Caco-2 (cell line): Measurements from ENCODE around the gene TARS3. TPM values are rescaled to one million over a fixed set of nuclear protein-coding genes. Genes with fewer than 3 reads are reported as not detected.

Source experiments
- BruUV-seq: library from RNA; stranded (reverse); fragments of 400-500 nt; replicated peaks from 2 replicates; lab custom pipeline; 2021; lab: Mats Ljungman, UMichigan
- CTCF ChIA-PET: fragments of 300-600 bp; sonication (Branson Sonifier 250); formaldehyde crosslinking; loops from one replicate; lab custom pipeline; 2022; ENCODE audit warnings: antibody characterized with exemption; lab: Charles Lee
- POLR2A ChIA-PET: fragments of 300-600 bp; sonication (Branson Sonifier 250); formaldehyde crosslinking; loops from one replicate; lab custom pipeline; 2022; ENCODE audit warnings: antibody characterized with exemption; lab: Charles Lee
- DNase-seq, 2 experiments: peaks; one replicate each; pipeline versions ENCODE4 v3.0.0 to v3.0.0-alpha.2; 2020 to 2022
- H3K27me3 ChIP-seq: replicated peaks from 2 replicates; pipeline ENCODE4 v1.6.0; 2011; ENCODE audit warnings: low read length; ENCODE audit not compliant: control insufficient read depth, insufficient read depth
- H3K36me3 ChIP-seq: 2 replicates; pipeline ENCODE4 v1.5.1; 2011; ENCODE audit warnings: low read length; ENCODE audit not compliant: control insufficient read depth, insufficient read depth
- H3K4me1 ChIP-seq: fragments of 250-450 bp; sonication (Bioruptor Pico); 2 replicates; pipeline ENCODE4 v1.5.1; 2020; ENCODE audit warnings: mild to moderate bottlenecking
- H3K4me3 ChIP-seq: 2 replicates; pipeline ENCODE4 v1.5.1; 2011; ENCODE audit warnings: low read depth, mild to moderate bottlenecking, control low read depth, low read length
- H3K9me3 ChIP-seq: fragments of 250-450 bp; sonication (Bioruptor Pico); 2 replicates; pipeline ENCODE4 v1.5.1; 2020; ENCODE audit warnings: mild to moderate bottlenecking, moderate library complexity
- H3K27ac Mint-ChIP-seq: one replicate; pipeline ENCODE4 v1.8.0; 2022; ENCODE audit warnings: mixed read lengths; ENCODE audit not compliant: unreplicated experiment
- H3K27me3 Mint-ChIP-seq: one replicate; pipeline ENCODE4 v1.8.0; 2022; ENCODE audit warnings: mixed read lengths; ENCODE audit not compliant: insufficient read depth, unreplicated experiment
- H3K36me3 Mint-ChIP-seq: one replicate; pipeline ENCODE4 v1.8.0; 2022; ENCODE audit warnings: mild to moderate bottlenecking, mixed read lengths; ENCODE audit not compliant: insufficient read depth, unreplicated experiment
- H3K4me1 Mint-ChIP-seq: one replicate; pipeline ENCODE4 v1.8.0; 2022; ENCODE audit warnings: low read depth, mixed read lengths; ENCODE audit not compliant: unreplicated experiment
- H3K4me3 Mint-ChIP-seq: one replicate; pipeline ENCODE4 v1.8.0; 2022; ENCODE audit warnings: mild to moderate bottlenecking, moderate library complexity, mixed read lengths; ENCODE audit not compliant: unreplicated experiment
- H3K9me3 Mint-ChIP-seq: one replicate; pipeline ENCODE4 v1.8.0; 2022; ENCODE audit warnings: mixed read lengths; ENCODE audit not compliant: unreplicated experiment
- intact Hi-C: fragments of 100-400 bp; cut with micrococcal nuclease; formaldehyde crosslinking; loops from one replicate; pipeline ENCODE4 v1.10.0; 2022; ENCODE audit not compliant: unreplicated experiment
- total RNA-seq: library from RNA; stranded (reverse); gene quantifications from 2 replicates; pipeline ENCODE4 v1.2.3, GENCODE V29; 2022
- TF ChIP-seq, protein P1 (sequence below), 2 experiments: fragments of 200-600 bp in 1 of 2; IDR thresholded peaks; 1 replicate in 1 of 2; 2 replicates in 1 of 2; pipeline versions ENCODE4 v1.5.1 to v1.8.0; 2011 to 2022; ENCODE audit warnings: antibody characterized with exemption in 1 of 2, control low read depth in 1 of 2, inconsistent platforms in 1 of 2, low read depth in 1 of 2, low read length in 1 of 2, mild to moderate bottlenecking in 1 of 2, moderate library complexity in 1 of 2; ENCODE audit not compliant: insufficient read depth in 1 of 2, severe bottlenecking in 1 of 2, unreplicated experiment in 1 of 2

The TARS3 gene
- total RNA-seq, 1 experiment from 2014 or later, result 9.8 TPM

DNA sequence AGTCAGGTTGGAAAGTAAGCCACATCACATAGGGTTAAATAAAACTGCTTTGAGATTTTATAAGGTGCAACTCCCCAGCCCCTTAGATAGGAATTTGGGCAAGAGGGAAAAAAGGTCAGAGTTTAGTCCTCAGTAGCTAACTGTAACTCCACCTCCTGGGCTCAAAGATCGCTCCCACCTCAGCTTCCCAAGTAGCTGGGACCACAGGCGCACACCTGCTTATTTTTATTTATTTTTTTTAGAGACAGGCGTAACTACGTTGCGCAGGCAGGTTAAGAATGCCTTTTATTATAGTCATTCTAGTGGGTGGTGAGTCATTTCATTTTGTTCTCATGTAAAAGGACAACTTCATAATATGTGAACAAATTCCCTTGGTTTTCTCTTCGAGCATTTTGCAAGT is 86.8 kb downstream of the TARS3 start:
- peaks cover 8% of the 10 kb centered on the region for H3K4me1 Mint-ChIP-seq
- TF ChIP-seq, protein P1, sequence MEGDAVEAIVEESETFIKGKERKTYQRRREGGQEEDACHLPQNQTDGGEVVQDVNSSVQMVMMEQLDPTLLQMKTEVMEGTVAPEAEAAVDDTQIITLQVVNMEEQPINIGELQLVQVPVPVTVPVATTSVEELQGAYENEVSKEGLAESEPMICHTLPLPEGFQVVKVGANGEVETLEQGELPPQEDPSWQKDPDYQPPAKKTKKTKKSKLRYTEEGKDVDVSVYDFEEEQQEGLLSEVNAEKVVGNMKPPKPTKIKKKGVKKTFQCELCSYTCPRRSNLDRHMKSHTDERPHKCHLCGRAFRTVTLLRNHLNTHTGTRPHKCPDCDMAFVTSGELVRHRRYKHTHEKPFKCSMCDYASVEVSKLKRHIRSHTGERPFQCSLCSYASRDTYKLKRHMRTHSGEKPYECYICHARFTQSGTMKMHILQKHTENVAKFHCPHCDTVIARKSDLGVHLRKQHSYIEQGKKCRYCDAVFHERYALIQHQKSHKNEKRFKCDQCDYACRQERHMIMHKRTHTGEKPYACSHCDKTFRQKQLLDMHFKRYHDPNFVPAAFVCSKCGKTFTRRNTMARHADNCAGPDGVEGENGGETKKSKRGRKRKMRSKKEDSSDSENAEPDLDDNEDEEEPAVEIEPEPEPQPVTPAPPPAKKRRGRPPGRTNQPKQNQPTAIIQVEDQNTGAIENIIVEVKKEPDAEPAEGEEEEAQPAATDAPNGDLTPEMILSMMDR (IDR thresholded peaks at IDR 0.05; ENCODE audit: insufficient read depth in 1 of 2, low read depth in 1 of 2, low read length in 1 of 2, severe bottlenecking in 1 of 2, unreplicated experiment in 1 of 2), result no peak
- no peak for DNase-seq
- BruUV-seq, result no TSS peak
- ChIA-PET CTCF (interaction anchor here (0.6 to 1.1 kb wide), 2 partner anchors 337 to 349 kb away, joined by 3 to 4 read pairs; no protein-coding TSS in a partner anchor), POLR2A (no interaction called here)
- H3K4me3 Mint-ChIP-seq, result no peak overlapping the region
- no peak overlapping the region for H3K27ac Mint-ChIP-seq
- no peaks in the 10 kb centered on the region for H3K27me3 ChIP-seq
- no peaks in the 10 kb centered on the region for H3K27me3 Mint-ChIP-seq
- no peak overlapping the region for H3K4me3 ChIP-seq
- peaks cover 12% of the 10 kb centered on the region for H3K36me3 Mint-ChIP-seq
- no peaks in the 10 kb centered on the region for H3K9me3 Mint-ChIP-seq
- H3K9me3 ChIP-seq, result no peaks in the 10 kb centered on the region
- H3K36me3 ChIP-seq, result no peaks in the 10 kb centered on the region
- intact Hi-C loops, result no loop called here
- peaks cover 13% of the 10 kb centered on the region for H3K4me1 ChIP-seq

GRCh38 chr15:101637038-101637437 is 87.2 kb downstream of the TARS3 start:
- Mint-ChIP-seq H3K27ac (no peak overlapping the region), H3K4me1 (peaks cover 8% of the 10 kb centered on the region), H3K4me3 (no peak overlapping the region), H3K27me3 (no peaks in the 10 kb centered on the region), H3K9me3 (no peaks in the 10 kb centered on the region), H3K36me3 (peaks cover 8% of the 10 kb centered on the region)
- no TSS peak for BruUV-seq
- H3K27me3 ChIP-seq, result no peaks in the 10 kb centered on the region
- H3K36me3 ChIP-seq, result no peaks in the 10 kb centered on the region
- intact Hi-C loops, result no loop called here
- no peak for DNase-seq
- no peak overlapping the region for H3K4me3 ChIP-seq
- H3K9me3 ChIP-seq, result no peaks in the 10 kb centered on the region
- TF ChIP-seq, protein P1 (IDR thresholded peaks at IDR 0.05; ENCODE audit: insufficient read depth in 1 of 2, low read depth in 1 of 2, low read length in 1 of 2, severe bottlenecking in 1 of 2, unreplicated experiment in 1 of 2), result no peak
- peaks cover 13% of the 10 kb centered on the region for H3K4me1 ChIP-seq
- CTCF ChIA-PET, result interaction anchor here (1.1 kb wide), 1 partner anchor 348 kb away, joined by 3 read pairs; no protein-coding TSS in a partner anchor
- POLR2A ChIA-PET, result no interaction called here

- H3K4me1 ChIP-seq, result peaks cover 13% of the 10 kb centered on the region
- Mint-ChIP-seq H3K4me1 (peaks cover 8% of the 10 kb centered on the region), H3K27ac (no peak overlapping the region), H3K9me3 (no peaks in the 10 kb centered on the region), H3K4me3 (no peak overlapping the region), H3K36me3 (peaks cover 4% of the 10 kb centered on the region), H3K27me3 (no peaks in the 10 kb centered on the region)
- TF ChIP-seq, protein P1 (IDR thresholded peaks at IDR 0.05; ENCODE audit: insufficient read depth in 1 of 2, low read depth in 1 of 2, low read length in 1 of 2, severe bottlenecking in 1 of 2, unreplicated experiment in 1 of 2), result no peak
- no peaks in the 10 kb centered on the region for H3K27me3 ChIP-seq
- no peak overlapping the region for H3K4me3 ChIP-seq
- BruUV-seq, result no TSS peak
- CTCF ChIA-PET, result no interaction called here
- intact Hi-C loops, result no loop called here
- no peaks in the 10 kb centered on the region for H3K36me3 ChIP-seq
- POLR2A ChIA-PET, result no interaction called here
- no peak for DNase-seq
- H3K9me3 ChIP-seq, result no peaks in the 10 kb centered on the region
Observed at GRCh38 chr15:101635944-101636727, 88.1 kb downstream of the TARS3 start.
